ENCODE data around the gene VSTM2L.

- TF ChIP-seq IKZF1 (IDR thresholded peaks at IDR 0.05) (no peak), PREB (CRISPR knock-in tag; IDR thresholded peaks at IDR 0.05) (no peak), ZFY (CRISPR knock-in tag; IDR thresholded peaks at IDR 0.05) (no peak), KLF13 (CRISPR knock-in tag; IDR thresholded peaks at IDR 0.05) (no peak), HMG20A (CRISPR knock-in tag; IDR thresholded peaks at IDR 0.05; ENCODE audit: borderline replicate concordance) (no peak), PRDM10 (CRISPR knock-in tag; IDR thresholded peaks at IDR 0.05; ENCODE audit: low read depth) (no peak), MAZ (IDR thresholded peaks at IDR 0.05; ENCODE audit: borderline replicate concordance, low read depth, low read length) (no peak), MAZ (CRISPR knock-in tag; IDR thresholded peaks at IDR 0.05; ENCODE audit: low read depth) (no peak)
Observed at GRCh38 chr20:37856932-37857660, 45.8 kb upstream of the VSTM2L start.

Measured in HepG2 (cell line).